Stimulated activated naive CD8-positive, alpha-beta T cell treated with anti-CD3 and anti-CD28 coated beads, Interleukin-15, Interleukin-2, amounts not matched to agents 100 ng/mL and 50 ng/mL, for 24 hours (primary cell): ENCODE data around the gene CLNK.

Source experiments
- H3K27ac Mint-ChIP-seq: one replicate; pipeline ENCODE4 v1.8.0; 2021; ENCODE audit warnings: mild to moderate bottlenecking, mixed read lengths
- H3K27me3 Mint-ChIP-seq: one replicate; pipeline ENCODE4 v1.8.0; 2021; ENCODE audit warnings: mixed read lengths
- H3K36me3 Mint-ChIP-seq: one replicate; pipeline ENCODE4 v1.8.0; 2021; ENCODE audit warnings: low read depth, mixed read lengths
- H3K4me1 Mint-ChIP-seq: one replicate; pipeline ENCODE4 v1.8.0; 2021; ENCODE audit warnings: low read depth, mixed read lengths
- H3K4me3 Mint-ChIP-seq: one replicate; pipeline ENCODE4 v1.8.0; 2021; ENCODE audit warnings: mild to moderate bottlenecking, mixed read lengths
- H3K9me3 Mint-ChIP-seq: one replicate; pipeline ENCODE4 v1.8.0; 2021; ENCODE audit warnings: mixed read lengths

The CLNK gene

GRCh38 chr4:10715696-10716095 lies 31.1 kb upstream of the CLNK start:
- peaks cover 3% of the 10 kb centered on the region for H3K9me3 Mint-ChIP-seq
- peaks cover 13% of the 10 kb centered on the region for H3K4me1 Mint-ChIP-seq
- H3K27ac Mint-ChIP-seq: no peak overlapping the region
- H3K27me3 Mint-ChIP-seq: peaks cover 11% of the 10 kb centered on the region
- H3K36me3 Mint-ChIP-seq: peaks cover 4% of the 10 kb centered on the region
- H3K4me3 Mint-ChIP-seq: no peak overlapping the region

DNA sequence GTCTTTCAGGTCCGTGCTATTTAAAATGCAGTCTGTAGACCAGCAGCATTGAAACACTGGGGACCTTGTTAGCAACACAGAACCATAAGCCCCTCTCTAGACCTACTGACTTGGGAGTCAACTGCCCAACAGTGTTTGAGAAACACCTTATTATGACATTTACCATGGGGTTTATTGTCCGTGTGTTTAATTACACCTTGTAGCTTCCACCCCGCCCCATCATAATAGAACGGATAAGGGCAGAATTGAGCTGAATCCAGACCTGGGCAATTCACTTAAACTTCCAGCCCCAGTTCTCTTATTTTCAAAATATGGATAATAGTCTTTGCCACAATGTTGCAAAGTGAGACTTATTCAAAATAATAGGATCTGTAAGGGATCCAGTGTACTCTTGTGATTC lies 30.6 kb upstream of the CLNK start:
- H3K4me3 Mint-ChIP-seq: no peak overlapping the region
- no peak overlapping the region for H3K27ac Mint-ChIP-seq
- H3K9me3 Mint-ChIP-seq: peaks cover 3% of the 10 kb centered on the region
- H3K27me3 Mint-ChIP-seq: peaks cover 11% of the 10 kb centered on the region
- peaks cover 4% of the 10 kb centered on the region for H3K36me3 Mint-ChIP-seq
- peaks cover 9% of the 10 kb centered on the region for H3K4me1 Mint-ChIP-seq

GRCh38 chr4:10713591-10713990 lies 29.0 kb upstream of the CLNK start:
- Mint-ChIP-seq H3K36me3 (peaks cover 4% of the 10 kb centered on the region), H3K27me3 (peaks cover 11% of the 10 kb centered on the region), H3K27ac (no peak overlapping the region), H3K4me3 (no peak overlapping the region), H3K9me3 (peaks cover 3% of the 10 kb centered on the region), H3K4me1 (peaks cover 3% of the 10 kb centered on the region)

GRCh38 chr4:10706236-10706635 lies 21.7 kb upstream of the CLNK start:
- H3K9me3 Mint-ChIP-seq: no peaks in the 10 kb centered on the region
- no peaks in the 10 kb centered on the region for H3K4me1 Mint-ChIP-seq
- no peaks in the 10 kb centered on the region for H3K27me3 Mint-ChIP-seq
- H3K4me3 Mint-ChIP-seq: no peak overlapping the region
- H3K27ac Mint-ChIP-seq: no peak overlapping the region
- H3K36me3 Mint-ChIP-seq: no peaks in the 10 kb centered on the region

- H3K27ac Mint-ChIP-seq: no peak overlapping the region
- H3K27me3 Mint-ChIP-seq: no peaks in the 10 kb centered on the region
- H3K9me3 Mint-ChIP-seq: no peaks in the 10 kb centered on the region
- no peak overlapping the region for H3K4me3 Mint-ChIP-seq
- no peaks in the 10 kb centered on the region for H3K4me1 Mint-ChIP-seq
- H3K36me3 Mint-ChIP-seq: no peaks in the 10 kb centered on the region
Measured at GRCh38 chr4:10704430-10704810, 19.9 kb upstream of the CLNK start.

DNA sequence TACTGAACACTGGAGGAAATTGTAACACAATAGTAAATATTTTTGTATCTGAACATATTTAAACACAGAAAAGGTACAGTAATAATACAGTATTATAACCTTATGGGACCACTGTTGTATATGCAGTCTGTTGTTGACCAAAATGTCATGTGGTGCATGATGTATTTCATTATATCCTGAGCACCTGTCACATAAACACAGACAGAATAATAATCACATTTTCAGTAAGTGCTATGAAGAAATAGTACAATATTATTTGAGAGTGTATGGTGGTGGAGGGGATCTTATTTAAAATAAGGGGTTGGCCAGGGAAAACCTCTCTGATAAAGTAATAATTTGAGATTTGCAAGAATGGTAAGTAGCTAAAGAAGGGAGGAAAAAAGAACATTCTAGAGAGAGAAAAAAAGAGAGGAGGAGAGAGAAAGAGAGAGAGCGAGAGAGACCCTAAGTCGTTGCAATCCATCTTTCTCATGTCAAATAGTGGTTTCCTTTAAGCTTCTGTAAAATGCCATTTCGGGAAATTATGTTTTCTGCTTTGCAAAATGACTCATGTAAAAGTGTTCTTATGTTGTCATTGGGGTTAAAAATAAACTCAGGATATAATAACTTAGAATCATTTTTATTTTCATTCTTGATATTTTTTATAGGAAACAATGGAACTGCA lies 19.3 kb upstream of the CLNK start:
- Mint-ChIP-seq H3K9me3 (peaks cover 3% of the 10 kb centered on the region), H3K27me3 (no peaks in the 10 kb centered on the region), H3K36me3 (no peaks in the 10 kb centered on the region), H3K4me1 (no peaks in the 10 kb centered on the region), H3K4me3 (no peak overlapping the region), H3K27ac (no peak overlapping the region)

- peaks cover 4% of the 10 kb centered on the region for H3K9me3 Mint-ChIP-seq
- H3K4me1 Mint-ChIP-seq: no peaks in the 10 kb centered on the region
- H3K27me3 Mint-ChIP-seq: no peaks in the 10 kb centered on the region
- no peak overlapping the region for H3K27ac Mint-ChIP-seq
- no peak overlapping the region for H3K4me3 Mint-ChIP-seq
- no peaks in the 10 kb centered on the region for H3K36me3 Mint-ChIP-seq
Measured at GRCh38 chr4:10703156-10703555, 18.6 kb upstream of the CLNK start.

DNA sequence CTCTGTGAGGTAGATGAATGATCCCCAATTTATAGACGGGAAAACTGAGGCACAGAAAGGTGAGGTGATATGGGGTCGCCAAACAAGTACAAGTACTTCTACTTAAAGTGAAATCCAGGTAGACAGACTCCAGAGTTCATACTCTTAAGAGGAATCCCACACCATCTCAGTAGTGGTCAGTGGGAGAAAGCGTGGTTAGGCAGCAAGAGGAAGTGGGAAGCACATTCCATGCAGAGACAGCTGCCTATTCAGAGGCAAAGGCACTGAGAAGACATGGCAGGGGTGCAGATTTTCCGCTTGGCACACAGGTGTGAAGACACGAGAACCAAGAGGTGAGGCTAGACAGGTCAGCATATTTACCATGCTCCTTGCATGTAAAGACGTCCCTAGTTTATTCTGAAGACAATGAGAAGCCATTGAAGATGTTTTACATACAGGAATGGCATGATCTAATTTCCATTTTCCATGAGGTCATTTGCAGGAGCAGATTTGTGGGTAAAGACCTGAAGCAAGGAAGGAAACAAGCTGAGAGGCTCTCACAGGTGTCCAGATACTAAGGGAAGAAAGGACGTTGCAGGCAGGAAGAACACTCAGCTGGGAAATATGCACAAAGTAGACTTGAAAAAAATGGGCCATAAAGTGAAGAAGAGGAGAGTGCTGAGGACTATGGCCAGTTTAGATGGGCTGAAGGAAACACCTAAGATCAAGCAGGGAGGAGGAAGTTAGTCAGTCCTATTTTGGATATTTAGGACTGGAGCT lies 17.3 kb upstream of the CLNK start:
- Mint-ChIP-seq H3K36me3 (no peaks in the 10 kb centered on the region), H3K4me1 (no peaks in the 10 kb centered on the region), H3K4me3 (no peak overlapping the region), H3K27ac (no peak overlapping the region), H3K27me3 (no peaks in the 10 kb centered on the region), H3K9me3 (peaks cover 4% of the 10 kb centered on the region)

DNA sequence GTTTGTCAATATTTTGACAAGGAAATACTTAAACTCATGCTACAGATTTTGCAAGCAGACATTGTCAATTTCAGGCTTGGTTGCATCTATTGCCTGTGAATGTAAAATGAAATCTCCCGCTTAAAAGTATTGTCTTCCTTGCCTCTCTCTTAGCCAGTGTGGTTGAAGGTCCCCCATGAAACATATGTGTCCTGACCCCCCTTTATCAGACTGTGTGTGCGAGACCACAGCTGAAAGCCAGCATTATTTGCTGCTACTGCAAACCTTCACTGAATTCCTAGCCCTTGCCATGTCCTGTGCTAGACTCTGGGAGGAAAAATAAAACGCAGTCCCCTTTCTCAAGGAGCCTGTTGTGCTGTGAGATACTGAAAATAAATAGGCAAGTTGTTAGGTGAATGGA lies 16.6 kb upstream of the CLNK start:
- Mint-ChIP-seq H3K36me3 (no peaks in the 10 kb centered on the region), H3K9me3 (peaks cover 4% of the 10 kb centered on the region), H3K4me3 (no peak overlapping the region), H3K4me1 (no peaks in the 10 kb centered on the region), H3K27me3 (no peaks in the 10 kb centered on the region), H3K27ac (no peak overlapping the region)

- Mint-ChIP-seq H3K36me3 (no peaks in the 10 kb centered on the region), H3K4me1 (no peaks in the 10 kb centered on the region), H3K9me3 (peaks cover 4% of the 10 kb centered on the region), H3K27me3 (no peaks in the 10 kb centered on the region), H3K27ac (no peak overlapping the region), H3K4me3 (no peak overlapping the region)
Measured at GRCh38 chr4:10698172-10698571, 13.6 kb upstream of the CLNK start.

DNA sequence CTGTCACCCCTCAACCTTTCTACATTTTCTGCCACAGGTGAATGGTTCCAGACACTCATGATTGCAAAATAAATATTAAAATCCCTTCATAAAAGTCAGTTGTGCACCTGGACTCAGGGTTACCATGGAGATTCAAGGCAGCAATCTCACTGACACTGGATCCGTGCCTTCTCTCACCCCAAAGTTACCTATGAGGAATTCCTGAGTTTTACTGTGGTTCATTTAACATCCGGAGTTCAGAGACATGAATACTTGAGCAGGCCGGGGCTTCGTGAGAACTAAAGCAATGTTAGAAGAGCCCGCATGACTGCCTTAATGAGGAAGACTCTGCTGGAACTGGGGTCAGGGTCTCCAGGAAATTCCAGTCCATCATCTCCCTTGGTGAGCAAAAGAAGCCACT lies 12.5 kb upstream of the CLNK start:
- H3K27ac Mint-ChIP-seq: no peak overlapping the region
- H3K9me3 Mint-ChIP-seq: peaks cover 4% of the 10 kb centered on the region
- H3K4me3 Mint-ChIP-seq: no peak overlapping the region
- no peaks in the 10 kb centered on the region for H3K27me3 Mint-ChIP-seq
- no peaks in the 10 kb centered on the region for H3K4me1 Mint-ChIP-seq
- no peaks in the 10 kb centered on the region for H3K36me3 Mint-ChIP-seq

DNA sequence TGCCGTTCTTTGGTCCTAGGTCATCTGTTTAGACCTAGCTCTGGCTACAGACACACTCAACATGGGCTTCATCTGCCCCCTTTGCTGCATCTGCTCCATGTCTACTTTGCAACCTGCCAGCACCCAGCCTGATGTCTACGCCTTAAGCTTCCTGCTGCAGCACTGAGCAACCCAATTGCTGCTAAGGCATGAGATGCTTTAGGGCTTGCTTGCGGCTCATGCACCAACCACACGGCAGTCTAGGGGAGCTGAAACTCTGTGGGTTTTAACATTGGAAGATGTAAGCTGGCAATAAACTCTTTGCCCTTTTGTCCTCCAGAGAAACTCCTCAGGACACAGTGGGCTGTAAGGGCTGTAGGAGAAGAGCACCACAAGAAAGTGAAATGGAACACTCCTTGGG lies 11.7 kb upstream of the CLNK start:
- no peak overlapping the region for H3K4me3 Mint-ChIP-seq
- H3K9me3 Mint-ChIP-seq: peaks cover 4% of the 10 kb centered on the region
- H3K4me1 Mint-ChIP-seq: no peaks in the 10 kb centered on the region
- H3K27ac Mint-ChIP-seq: no peak overlapping the region
- no peaks in the 10 kb centered on the region for H3K36me3 Mint-ChIP-seq
- no peaks in the 10 kb centered on the region for H3K27me3 Mint-ChIP-seq

DNA sequence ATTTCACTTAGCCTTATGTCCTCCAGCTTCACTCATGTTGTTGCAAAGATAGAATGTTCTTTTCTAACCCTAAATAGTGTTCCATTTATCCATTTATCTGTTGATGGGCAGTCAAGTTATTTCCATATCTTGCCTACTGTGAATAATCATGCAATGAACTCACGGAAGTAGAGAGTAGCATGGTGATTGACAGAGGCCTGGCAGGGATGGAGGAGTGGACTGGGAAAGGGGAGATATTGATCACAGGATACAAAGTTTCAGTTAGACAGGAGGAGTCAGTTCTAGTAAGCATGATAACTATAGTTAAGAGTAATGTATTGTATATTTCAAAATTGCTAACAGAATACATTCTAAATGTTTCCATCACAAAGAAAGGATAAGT lies 10.3 kb upstream of the CLNK start:
- Mint-ChIP-seq H3K4me1 (peaks cover 3% of the 10 kb centered on the region), H3K36me3 (no peaks in the 10 kb centered on the region), H3K9me3 (peaks cover 4% of the 10 kb centered on the region), H3K27ac (no peak overlapping the region), H3K27me3 (no peaks in the 10 kb centered on the region), H3K4me3 (no peak overlapping the region)

- Mint-ChIP-seq H3K9me3 (peaks cover 4% of the 10 kb centered on the region), H3K27ac (no peak overlapping the region), H3K27me3 (no peaks in the 10 kb centered on the region), H3K4me3 (no peak overlapping the region), H3K4me1 (peaks cover 3% of the 10 kb centered on the region), H3K36me3 (no peaks in the 10 kb centered on the region)
Measured at GRCh38 chr4:10694151-10694827, 9.7 kb upstream of the CLNK start.

DNA sequence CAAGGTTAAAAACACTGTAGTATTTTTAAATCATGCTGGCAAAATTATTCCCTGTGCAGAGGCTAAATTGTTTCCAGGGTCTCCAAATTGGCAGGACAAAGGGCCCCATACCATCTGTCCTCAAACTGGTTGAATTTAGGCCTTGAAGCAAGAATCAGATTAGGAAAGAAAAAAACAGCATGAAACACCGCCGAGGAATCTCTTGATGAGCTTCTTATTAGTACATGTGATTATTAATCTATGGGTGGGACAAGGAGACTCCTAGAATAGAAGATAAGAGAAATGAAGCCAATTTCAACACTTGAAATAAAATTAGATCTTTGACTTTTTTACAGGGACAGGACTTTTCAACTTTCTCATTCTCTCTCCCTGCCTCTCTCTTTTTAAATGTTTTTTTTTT lies 7.1 kb upstream of the CLNK start:
- Mint-ChIP-seq H3K27me3 (no peaks in the 10 kb centered on the region), H3K4me3 (no peak overlapping the region), H3K36me3 (no peaks in the 10 kb centered on the region), H3K4me1 (peaks cover 11% of the 10 kb centered on the region), H3K27ac (no peak overlapping the region), H3K9me3 (no peaks in the 10 kb centered on the region)
